Endothelial cell of umbilical vein (primary cell): ENCODE results near the gene FUT7.

Experiments
- CTCF ChIP-seq, 2 donors: IDR thresholded peaks; 1 replicate in 1 of 2; 2 replicates in 1 of 2; pipeline ENCODE4 v1.5.1; 2011; ENCODE audit warnings: low read length in 2 of 2, mild to moderate bottlenecking in 2 of 2, moderate library complexity in 2 of 2, control low read depth in 1 of 2, inconsistent platforms in 1 of 2, low read depth in 1 of 2; ENCODE audit not compliant: insufficient read depth in 1 of 2; ENCODE audit errors: extremely low read depth in 1 of 2
- GATA2 ChIP-seq: IDR thresholded peaks from 2 replicates; pipeline ENCODE4 v1.7.0; 2011; ENCODE audit warnings: low read depth, mild to moderate bottlenecking, moderate library complexity, mixed read lengths, low read length; ENCODE audit not compliant: insufficient read length, insufficient read depth
- POLR2A ChIP-seq: IDR thresholded peaks from 2 replicates; pipeline ENCODE4 v1.6.1; 2012; ENCODE audit warnings: low read depth, mild to moderate bottlenecking, control low read depth, low read length

GRCh38 chr9:136995362-136995761 is 36.5 kb downstream of the FUT7 start:
- TF ChIP-seq CTCF (IDR thresholded peaks at IDR 0.05; ENCODE audit: extremely low read depth in 1 of 2, insufficient read depth in 1 of 2, low read depth in 1 of 2, low read length in 2 of 2) = no peak
- no peak for TF ChIP-seq GATA2
- TF ChIP-seq POLR2A = no peak
